HepG2 (cell line): Measurements from ENCODE around the gene COL25A1. TPM values are rescaled to one million over a fixed set of nuclear protein-coding genes. Genes with fewer than 3 reads are reported as not detected.

Source experiments
- ATAC-seq: fragments of 200-7000 bp; cut with Tn5 transposase; 3 replicates; pipeline ENCODE4 v1.9.1; 2020; ENCODE audit warnings: mild to moderate bottlenecking, moderate library complexity
- BruUV-seq: library from RNA; stranded (reverse); fragments of 400-500 nt; replicated peaks from 2 replicates; lab custom pipeline; 2021; lab: Mats Ljungman, UMichigan
- CTCF ChIA-PET: fragments of 300-600 bp; formaldehyde crosslinking; extraction: SDS; loops from one replicate; lab custom pipeline; 2021; ENCODE audit warnings: low total read pairs, inconsistent platforms, low intra/inter-chr PET ratio; lab: Yijun Ruan, JAX
- POLR2A ChIA-PET: fragments of 350-600 bp; sonication (Branson Sonifier 250); formaldehyde crosslinking; loops from one replicate; lab custom pipeline; 2020; ENCODE audit warnings: antibody characterized with exemption, inconsistent platforms; lab: Yijun Ruan, JAX
- DNase-seq: peaks from one replicate; pipeline ENCODE4 v3.0.0-alpha.2; 2015; ENCODE audit warnings: low spot score
- FAIRE-seq: peaks from 3 replicates; lab custom pipeline; 2011; peaks lifted over from hg19 to GRCh38; lab: Jason Lieb, UNC
- H2AFZ ChIP-seq: one replicate; pipeline ENCODE4 v1.6.1; 2011; ENCODE audit warnings: low read length, inconsistent platforms
- H3K27ac ChIP-seq: fragments of 300-600 bp; 3 replicates; pipeline ENCODE4 v1.8.0; 2011; ENCODE audit warnings: mixed run types, mild to moderate bottlenecking, mixed read lengths, low read length, inconsistent platforms; ENCODE audit not compliant: insufficient read depth; ENCODE audit errors: extremely low read length
- H3K27me3 ChIP-seq, 2 experiments: fragments of 200-600 bp in 1 of 2; 2 replicates in 1 of 2; 3 replicates in 1 of 2; pipeline versions ENCODE4 v1.6.0 to v1.8.0; 2011; ENCODE audit warnings: low read length in 2 of 2, mild to moderate bottlenecking in 2 of 2, moderate library complexity in 2 of 2, inconsistent platforms in 1 of 2; ENCODE audit not compliant: insufficient read depth in 2 of 2, control insufficient read depth in 1 of 2
- H3K36me3 ChIP-seq, 2 experiments: fragments of 200-600 bp in 1 of 2; replicated peaks in 1 of 2; 2 replicates in 1 of 2; 3 replicates in 1 of 2; pipeline versions ENCODE4 v1.5.1 to v1.8.0; 2011; ENCODE audit warnings: low read length in 2 of 2, inconsistent platforms in 1 of 2; ENCODE audit not compliant: insufficient read depth in 2 of 2, control insufficient read depth in 1 of 2
- H3K4me1 ChIP-seq: 2 replicates; pipeline ENCODE4 v1.5.1; 2012; ENCODE audit warnings: low read length, inconsistent platforms; ENCODE audit not compliant: insufficient read depth
- H3K4me2 ChIP-seq: 2 replicates; pipeline ENCODE4 v1.6.0; 2011; ENCODE audit warnings: low read depth, low read length, inconsistent platforms
- H3K4me3 ChIP-seq, 3 experiments: fragments of 200-600 bp in 1 of 3; sonication (generic), shearing (Covaris generic) in 1 of 3; replicated peaks in 1 of 3; 2 replicates each; pipeline ENCODE4 v1.5.1; 2011 to 2016; ENCODE audit warnings: low read length in 3 of 3, inconsistent platforms in 2 of 3, low read depth in 2 of 3, mild to moderate bottlenecking in 2 of 3, control low read depth in 1 of 3, mixed read lengths in 1 of 3; ENCODE audit not compliant: insufficient read depth in 1 of 3
- H3K79me2 ChIP-seq: one replicate; pipeline ENCODE4 v1.6.1; 2011; ENCODE audit warnings: low read length, inconsistent platforms; ENCODE audit not compliant: insufficient read depth
- H3K9ac ChIP-seq: 2 replicates; pipeline ENCODE4 v1.6.0; 2011; ENCODE audit warnings: mild to moderate bottlenecking, low read depth, low read length, inconsistent platforms; ENCODE audit not compliant: insufficient read depth
- H3K9me3 ChIP-seq: 2 replicates; pipeline ENCODE4 v1.5.1; 2012; ENCODE audit warnings: mild to moderate bottlenecking, low read length
- H4K20me1 ChIP-seq: 2 replicates; pipeline ENCODE4 v1.6.0; 2011; ENCODE audit warnings: inconsistent platforms, mild to moderate bottlenecking, low read length, moderate library complexity; ENCODE audit not compliant: insufficient read depth
- ATRX ChIP-seq: sonication (generic); formaldehyde crosslinking; IDR thresholded peaks from 2 replicates; pipeline ENCODE4 v1.4.0; 2020; ENCODE audit warnings: missing genetic modification reagents, borderline replicate concordance
- CBX2 ChIP-seq, 2 experiments: fragments of 200-600 bp in 1 of 2; sonication (generic); formaldehyde crosslinking in 1 of 2; IDR thresholded peaks; 2 replicates each; pipeline versions ENCODE4 v1.7.0 to v1.8.1; 2018 to 2022; ENCODE audit warnings: low read depth in 2 of 2, low read length in 1 of 2, mild to moderate bottlenecking in 1 of 2, missing genetic modification reagents in 1 of 2
- FIP1L1 ChIP-seq: fragments of 200-400 bp; formaldehyde crosslinking; IDR thresholded peaks from 2 replicates; pipeline ENCODE4 v1.6.1; 2018; ENCODE audit warnings: low read depth, mild to moderate bottlenecking, low read length, moderate library complexity, borderline replicate concordance; ENCODE audit not compliant: insufficient read depth
- MEIS2 ChIP-seq: sonication (generic); formaldehyde crosslinking; IDR thresholded peaks from 2 replicates; pipeline ENCODE4 v1.9.0; 2021; ENCODE audit warnings: mild to moderate bottlenecking, missing genetic modification reagents
- PPARG ChIP-seq: conservative IDR thresholded peaks from 2 replicates; pipeline ENCODE4 v1.6.1; 2016; ENCODE audit warnings: missing biosample characterization, missing genetic modification reagents
- RBM22 ChIP-seq: fragments of 200-400 bp; formaldehyde crosslinking; optimal IDR thresholded peaks from 2 replicates; pipeline ENCODE3; 2017; ENCODE audit warnings: mild to moderate bottlenecking, low read length, moderate library complexity
- RORA ChIP-seq: sonication (generic); formaldehyde crosslinking; IDR thresholded peaks from 2 replicates; pipeline ENCODE4 v1.5.0; 2020; ENCODE audit warnings: mild to moderate bottlenecking, missing genetic modification reagents, moderate library complexity
- SIX1 ChIP-seq: sonication (generic); formaldehyde crosslinking; IDR thresholded peaks from 2 replicates; pipeline ENCODE4 v1.4.0; 2020; ENCODE audit warnings: missing genetic modification reagents, borderline replicate concordance
- ZBTB7B ChIP-seq: sonication (generic); formaldehyde crosslinking; IDR thresholded peaks from 2 replicates; pipeline ENCODE4 v1.4.0; 2020; ENCODE audit warnings: missing genetic modification reagents
- ZNF317 ChIP-seq: sonication (generic); formaldehyde crosslinking; IDR thresholded peaks from 2 replicates; pipeline ENCODE4 v1.5.0; 2020; ENCODE audit warnings: mild to moderate bottlenecking, missing genetic modification reagents
- ZNF501 ChIP-seq: sonication (generic); formaldehyde crosslinking; IDR thresholded peaks from 2 replicates; pipeline ENCODE4 v1.5.1; 2020; ENCODE audit warnings: mild to moderate bottlenecking, moderate library complexity, missing genetic modification reagents
- ZNF570 ChIP-seq: sonication (generic); formaldehyde crosslinking; IDR thresholded peaks from 2 replicates; pipeline ENCODE4 v1.4.0; 2020; ENCODE audit warnings: mild to moderate bottlenecking, missing genetic modification reagents, borderline replicate concordance
- WGBS: methylation state at CpG from one replicate; pipeline ENCODE4 v1.1.6; 2017; ENCODE audit warnings: low lambda C conversion rate; 5-methylcytosine and 5-hydroxymethylcytosine counted together
- in situ Hi-C: cut with HindIII; loops from 2 replicates; pipeline ENCODE4 v1.10.0; 2017; ENCODE audit warnings: low pct_unique_long_range_greater_than_20kb; ENCODE audit not compliant: extremely low pct_ligation_motif_present
- intact Hi-C: fragments of 100-400 bp; cut with micrococcal nuclease; formaldehyde crosslinking; loops from one replicate; pipeline ENCODE4 v1.10.0; 2022; ENCODE audit not compliant: unreplicated experiment
- polyA plus RNA-seq, 8 experiments: library from polyadenylated mRNA; depleted of rRNA in 3 of 8; stranded (reverse) in 7 of 8; unstranded in 1 of 8; fragments of >200 nt; fragmentation: Illumina TruSeq in 4 of 8; extraction: Trizol in 4 of 8; gene quantifications; 2 replicates each; pipeline versions ENCODE4 v1.2.1 to v1.2.3, GENCODE V29; 2011 to 2016; ENCODE audit warnings: low read depth in 4 of 8, missing spikeins in 1 of 8, mixed read lengths in 1 of 8; ENCODE audit not compliant: insufficient read depth in 1 of 8
- total RNA-seq, 5 experiments: library from RNA; depleted of rRNA; stranded (reverse); fragments of >200 nt; fragmentation: Illumina TruSeq; extraction: Trizol; gene quantifications; 2 replicates each; pipeline ENCODE4 v1.2.3, GENCODE V29; 2016; ENCODE audit warnings: low read depth in 1 of 5
- TF ChIP-seq, protein P1 (sequence below): sonication (generic); formaldehyde crosslinking; IDR thresholded peaks from 2 replicates; pipeline ENCODE4 v1.4.0; 2020; ENCODE audit warnings: missing genetic modification reagents
- TF ChIP-seq, protein P2 (sequence below): sonication (generic); formaldehyde crosslinking; IDR thresholded peaks from 2 replicates; pipeline ENCODE4 v1.5.1; 2020; ENCODE audit warnings: missing genetic modification reagents, mild to moderate bottlenecking, borderline replicate concordance
- TF ChIP-seq, protein P3 (sequence below): sonication (generic); formaldehyde crosslinking; IDR thresholded peaks from 2 replicates; pipeline ENCODE4 v1.4.0; 2020; ENCODE audit warnings: mild to moderate bottlenecking, low read depth, missing genetic modification reagents
- TF ChIP-seq, protein P4 (sequence below): sonication (generic); formaldehyde crosslinking; conservative IDR thresholded peaks from 2 replicates; pipeline ENCODE4 v1.8.0; 2022; ENCODE audit warnings: missing genetic modification reagents

Gene COL25A1
- total and polyA plus RNA-seq, 2 of the 13 experiments (the other 11 are each of a cell fraction or from before 2014, with no cell fraction given): not detected

DNA sequence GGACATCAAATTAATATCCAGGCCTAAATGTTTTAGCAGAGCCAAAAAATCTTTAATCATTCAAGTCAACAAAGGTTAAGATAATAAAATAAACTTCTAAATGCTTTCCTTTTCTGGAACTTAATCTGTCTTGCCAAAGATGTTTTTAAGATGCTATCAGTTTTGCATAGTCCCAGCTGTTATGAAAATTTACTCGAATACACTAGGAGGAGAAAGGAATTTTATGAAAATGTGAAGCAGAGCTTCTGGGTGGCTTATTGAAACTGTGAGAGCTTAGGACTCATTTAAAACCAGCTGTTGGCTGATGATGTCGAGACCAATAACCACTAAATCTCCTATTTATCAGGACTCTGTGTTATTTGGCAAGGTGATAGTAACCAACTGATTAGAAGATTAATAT is 337.4 kb downstream of the COL25A1 start:
- H3K79me2 ChIP-seq: no peaks in the 10 kb centered on the region
- intact Hi-C loops: no loop called here
- H4K20me1 ChIP-seq: no peaks in the 10 kb centered on the region
- ChIA-PET CTCF (no interaction called here), POLR2A (no interaction called here)
- FAIRE-seq (no peak), ATAC-seq (no peak), DNase-seq (no peak)
- H3K9ac ChIP-seq: no peak overlapping the region
- H3K27me3 ChIP-seq: no peaks in the 10 kb centered on the region
- BruUV-seq: no TSS peak
- TF ChIP-seq, protein P1, sequence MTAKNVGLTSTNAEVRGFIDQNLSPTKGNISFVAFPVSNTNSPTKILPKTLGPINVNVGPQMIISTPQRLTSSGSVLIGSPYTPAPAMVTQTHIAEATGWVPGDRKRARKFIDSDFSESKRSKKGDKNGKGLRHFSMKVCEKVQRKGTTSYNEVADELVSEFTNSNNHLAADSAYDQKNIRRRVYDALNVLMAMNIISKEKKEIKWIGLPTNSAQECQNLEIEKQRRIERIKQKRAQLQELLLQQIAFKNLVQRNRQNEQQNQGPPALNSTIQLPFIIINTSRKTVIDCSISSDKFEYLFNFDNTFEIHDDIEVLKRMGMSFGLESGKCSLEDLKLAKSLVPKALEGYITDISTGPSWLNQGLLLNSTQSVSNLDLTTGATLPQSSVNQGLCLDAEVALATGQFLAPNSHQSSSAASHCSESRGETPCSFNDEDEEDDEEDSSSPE (CRISPR knock-in tag): no peak
- TF ChIP-seq ZNF501 (CRISPR knock-in tag) (no peak), ZNF317 (no peak), CBX2 (IDR thresholded peaks at IDR 0.05; ENCODE audit: low read depth, low read length) (no peak), CBX2 (CRISPR knock-in tag; IDR thresholded peaks at IDR 0.05; ENCODE audit: low read depth) (no peak), RBM22 (no peak), PPARG (no peak), MEIS2 (CRISPR knock-in tag) (no peak), SIX1 (CRISPR knock-in tag) (no peak), FIP1L1 (no peak), RORA (CRISPR knock-in tag) (no peak), ZBTB7B (no peak), ATRX (CRISPR knock-in tag) (no peak), ZNF570 (CRISPR knock-in tag) (no peak)
- TF ChIP-seq, protein P2, sequence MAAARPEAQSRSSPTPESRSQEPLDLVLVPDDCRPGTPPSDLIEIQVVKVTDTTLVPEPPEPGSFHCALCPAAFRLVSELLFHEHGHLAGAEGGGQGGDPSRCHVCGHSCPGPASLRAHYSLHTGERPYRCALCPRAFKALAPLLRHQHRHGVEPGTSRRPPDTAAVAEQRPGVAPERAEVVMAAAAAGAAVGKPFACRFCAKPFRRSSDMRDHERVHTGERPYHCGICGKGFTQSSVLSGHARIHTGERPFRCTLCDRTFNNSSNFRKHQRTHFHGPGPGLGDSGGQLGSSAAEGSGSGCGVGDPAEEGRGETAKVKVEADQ (CRISPR knock-in tag): no peak
- TF ChIP-seq, protein P3, sequence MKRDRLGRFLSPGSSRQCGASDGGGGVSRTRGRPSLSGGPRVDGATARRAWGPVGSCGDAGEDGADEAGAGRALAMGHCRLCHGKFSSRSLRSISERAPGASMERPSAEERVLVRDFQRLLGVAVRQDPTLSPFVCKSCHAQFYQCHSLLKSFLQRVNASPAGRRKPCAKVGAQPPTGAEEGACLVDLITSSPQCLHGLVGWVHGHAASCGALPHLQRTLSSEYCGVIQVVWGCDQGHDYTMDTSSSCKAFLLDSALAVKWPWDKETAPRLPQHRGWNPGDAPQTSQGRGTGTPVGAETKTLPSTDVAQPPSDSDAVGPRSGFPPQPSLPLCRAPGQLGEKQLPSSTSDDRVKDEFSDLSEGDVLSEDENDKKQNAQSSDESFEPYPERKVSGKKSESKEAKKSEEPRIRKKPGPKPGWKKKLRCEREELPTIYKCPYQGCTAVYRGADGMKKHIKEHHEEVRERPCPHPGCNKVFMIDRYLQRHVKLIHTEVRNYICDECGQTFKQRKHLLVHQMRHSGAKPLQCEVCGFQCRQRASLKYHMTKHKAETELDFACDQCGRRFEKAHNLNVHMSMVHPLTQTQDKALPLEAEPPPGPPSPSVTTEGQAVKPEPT (CRISPR knock-in tag): no peak
- TF ChIP-seq, protein P4, sequence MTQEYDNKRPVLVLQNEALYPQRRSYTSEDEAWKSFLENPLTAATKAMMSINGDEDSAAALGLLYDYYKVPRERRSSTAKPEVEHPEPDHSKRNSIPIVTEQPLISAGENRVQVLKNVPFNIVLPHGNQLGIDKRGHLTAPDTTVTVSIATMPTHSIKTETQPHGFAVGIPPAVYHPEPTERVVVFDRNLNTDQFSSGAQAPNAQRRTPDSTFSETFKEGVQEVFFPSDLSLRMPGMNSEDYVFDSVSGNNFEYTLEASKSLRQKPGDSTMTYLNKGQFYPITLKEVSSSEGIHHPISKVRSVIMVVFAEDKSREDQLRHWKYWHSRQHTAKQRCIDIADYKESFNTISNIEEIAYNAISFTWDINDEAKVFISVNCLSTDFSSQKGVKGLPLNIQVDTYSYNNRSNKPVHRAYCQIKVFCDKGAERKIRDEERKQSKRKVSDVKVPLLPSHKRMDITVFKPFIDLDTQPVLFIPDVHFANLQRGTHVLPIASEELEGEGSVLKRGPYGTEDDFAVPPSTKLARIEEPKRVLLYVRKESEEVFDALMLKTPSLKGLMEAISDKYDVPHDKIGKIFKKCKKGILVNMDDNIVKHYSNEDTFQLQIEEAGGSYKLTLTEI (CRISPR knock-in tag): no peak
- no peak overlapping the region for H3K4me3 ChIP-seq
- H2AFZ ChIP-seq: no peak overlapping the region
- H3K4me1 ChIP-seq: no peaks in the 10 kb centered on the region
- in situ Hi-C loops: no loop called here
- H3K27ac ChIP-seq: no peak overlapping the region
- WGBS: 0% methylated on average over 2 of the region's 2 CpGs
- no peaks in the 10 kb centered on the region for H3K36me3 ChIP-seq
- no peaks in the 10 kb centered on the region for H3K9me3 ChIP-seq
- no peak overlapping the region for H3K4me2 ChIP-seq
